ENCODE measurements around the gene TSPAN5.

Gene TSPAN5

GRCh38 chr4:98610926-98611676, 47.3 kb downstream of the TSPAN5 start:
- TF ChIP-seq CTCF (IDR thresholded peaks at IDR 0.05; ENCODE audit: low read depth, low read length, missing control alignments) = no peak
- no peak for DNase-seq (ENCODE audit: extremely low read depth, low read depth)
- no peak overlapping the region for H3K4me3 ChIP-seq (replicated peaks; ENCODE audit: low read depth, low read length)

DNA sequence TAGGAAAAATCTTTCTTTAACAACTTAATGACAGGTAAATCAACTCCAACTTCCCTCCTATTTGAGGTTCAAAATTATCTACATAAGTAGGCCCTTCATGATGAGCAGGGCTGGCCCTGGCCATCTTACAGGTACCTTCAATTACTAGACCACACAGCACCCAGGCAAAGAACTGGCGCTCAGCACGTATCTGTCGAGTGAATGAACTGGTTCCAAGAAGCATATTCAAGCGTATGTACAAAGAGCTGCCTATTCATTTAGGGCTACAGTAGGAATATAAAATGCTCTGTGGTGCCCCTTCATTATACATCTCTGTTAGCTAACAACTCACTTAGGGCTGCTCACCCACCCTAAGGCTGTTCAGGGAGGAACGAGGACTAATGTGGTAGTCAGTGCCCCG, 48.0 kb downstream of the TSPAN5 start:
- no peak overlapping the region for H3K4me3 ChIP-seq (replicated peaks; ENCODE audit: low read depth, low read length)
- TF ChIP-seq CTCF (IDR thresholded peaks at IDR 0.05; ENCODE audit: low read depth, low read length, missing control alignments) = no peak
- no peak for DNase-seq (ENCODE audit: extremely low read depth, low read depth)

DNA sequence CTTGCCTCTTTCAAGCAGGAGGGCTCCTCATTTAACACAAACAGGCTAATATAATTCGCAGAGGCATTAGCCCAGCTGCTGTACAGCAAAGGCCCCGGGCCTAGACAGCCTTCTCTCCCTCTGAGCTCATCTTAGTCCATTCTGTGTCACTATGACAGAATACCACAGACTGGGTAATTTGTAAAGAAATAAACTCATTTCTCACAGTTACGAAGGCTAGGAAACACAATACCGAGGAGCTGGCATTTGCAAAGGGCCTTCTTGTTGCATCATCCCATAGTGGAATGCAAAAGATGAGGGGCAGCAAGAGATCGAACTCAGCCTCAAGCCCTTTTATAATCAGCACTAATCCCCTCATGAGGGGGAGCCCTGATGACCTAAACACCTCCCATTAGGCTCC, 48.5 kb downstream of the TSPAN5 start:
- DNase-seq (ENCODE audit: extremely low read depth, low read depth) = no peak
- no peak overlapping the region for H3K4me3 ChIP-seq (replicated peaks; ENCODE audit: low read depth, low read length)
- TF ChIP-seq CTCF (IDR thresholded peaks at IDR 0.05; ENCODE audit: low read depth, low read length, missing control alignments) = no peak

- no peak overlapping the region for H3K4me3 ChIP-seq (replicated peaks; ENCODE audit: low read depth, low read length)
- TF ChIP-seq CTCF (IDR thresholded peaks at IDR 0.05; ENCODE audit: low read depth, low read length, missing control alignments) = no peak
- no peak for DNase-seq (ENCODE audit: extremely low read depth, low read depth)
Measured at GRCh38 chr4:98608356-98608755, 50.1 kb downstream of the TSPAN5 start.

- H3K4me3 ChIP-seq (replicated peaks; ENCODE audit: low read depth, low read length) = no peak overlapping the region
- TF ChIP-seq CTCF (IDR thresholded peaks at IDR 0.05; ENCODE audit: low read depth, low read length, missing control alignments) = no peak
- DNase-seq (ENCODE audit: extremely low read depth, low read depth) = no peak
Measured at GRCh38 chr4:98606894-98607293, 51.5 kb downstream of the TSPAN5 start.

DNA sequence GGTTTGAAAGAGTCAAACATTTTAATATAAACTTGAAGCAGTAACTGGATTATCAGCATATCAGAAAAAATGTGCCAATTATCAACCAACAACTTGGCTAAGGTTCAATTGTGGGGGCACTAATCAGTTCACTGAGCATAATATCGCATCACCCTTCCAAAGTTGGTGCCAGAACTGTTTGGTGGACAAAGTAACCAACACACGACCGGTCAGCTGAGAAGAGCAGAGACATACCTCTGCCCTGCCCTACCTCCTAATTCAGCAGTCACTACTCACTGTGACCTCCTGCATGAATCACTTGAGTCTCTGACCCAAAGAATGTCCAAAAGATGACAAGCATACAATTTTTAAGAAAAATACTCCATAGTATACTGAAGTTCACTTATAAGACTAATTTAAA, 53.2 kb downstream of the TSPAN5 start:
- H3K4me3 ChIP-seq (replicated peaks; ENCODE audit: low read depth, low read length) = no peak overlapping the region
- TF ChIP-seq CTCF (IDR thresholded peaks at IDR 0.05; ENCODE audit: low read depth, low read length, missing control alignments) = no peak
- no peak for DNase-seq (ENCODE audit: extremely low read depth, low read depth)

- no peak for TF ChIP-seq CTCF (IDR thresholded peaks at IDR 0.05; ENCODE audit: low read depth, low read length, missing control alignments)
- DNase-seq (ENCODE audit: extremely low read depth, low read depth) = no peak
- H3K4me3 ChIP-seq (replicated peaks; ENCODE audit: low read depth, low read length) = no peak overlapping the region
Measured at GRCh38 chr4:98604723-98605122, 53.7 kb downstream of the TSPAN5 start.
